Measurements from ENCODE around the gene MROH8. TPM values are rescaled to one million over a fixed set of nuclear protein-coding genes. Genes with fewer than 3 reads are reported as not detected.

Gene MROH8
- total and polyA plus RNA-seq, 2 of the 13 experiments (the other 11 are each of a cell fraction or from before 2014, with no cell fraction given) = 2.6 to 5.5 TPM

DNA sequence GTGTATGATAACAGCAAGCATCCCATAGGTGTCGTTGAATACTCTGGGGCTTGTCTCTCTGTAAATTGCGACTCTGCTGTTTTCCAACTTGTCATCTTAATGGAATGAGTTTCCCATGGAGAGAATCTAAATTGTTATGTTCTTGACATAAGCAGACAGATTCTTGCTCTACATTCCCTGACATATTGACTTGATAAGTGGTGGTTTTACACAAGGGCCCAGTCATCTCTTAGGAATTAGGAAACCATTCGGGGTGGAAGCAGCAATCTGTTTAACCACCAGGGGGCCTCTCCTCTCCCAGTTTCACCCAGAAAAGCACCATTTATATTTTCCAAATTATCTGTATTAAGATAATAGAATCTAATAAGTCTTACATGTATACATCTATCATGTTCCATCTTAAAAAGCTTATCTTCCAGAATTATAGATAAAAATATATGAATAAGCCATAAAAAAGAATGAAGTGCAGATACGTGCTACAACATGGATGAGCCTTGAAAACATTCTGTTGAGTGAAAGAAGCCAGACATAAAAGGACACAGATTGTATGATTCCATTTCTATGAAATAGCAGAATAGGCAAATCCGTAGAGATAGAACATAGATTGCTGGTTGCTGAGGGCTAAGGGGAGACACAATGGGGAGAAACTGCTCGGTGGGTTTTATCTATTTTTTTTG lies 23.1 kb upstream of the MROH8 start:
- peak; percentile 71 for ATAC-seq
- Histone ChIP-seq H3K4me2 (ENCODE audit: low read depth, low read length) (no peak overlapping the region), H3K9ac (ENCODE audit: insufficient read depth, low read depth, low read length) (no peak overlapping the region), H2AFZ (ENCODE audit: low read length) (no peak overlapping the region), H3K9me3 (ENCODE audit: low read length) (no peaks in the 10 kb centered on the region), H3K4me1 (ENCODE audit: insufficient read depth, low read length) (peaks cover 15% of the 10 kb centered on the region), H3K79me2 (ENCODE audit: insufficient read depth, low read length) (peaks cover 29% of the 10 kb centered on the region), H3K4me3 (replicated peaks in 1 of 3; ENCODE audit: insufficient read depth in 1 of 3, low read depth in 2 of 3, low read length in 3 of 3) (no peak overlapping the region), H4K20me1 (ENCODE audit: insufficient read depth, low read length) (peaks cover 31% of the 10 kb centered on the region), H3K36me3 (replicated peaks in 1 of 2; ENCODE audit: control insufficient read depth in 1 of 2, insufficient read depth in 2 of 2, low read length in 2 of 2) (peaks cover 61 to 99% of the 10 kb centered on the region in 2 experiments), H3K27me3 (ENCODE audit: control insufficient read depth in 1 of 2, insufficient read depth in 2 of 2, low read length in 2 of 2) (no peaks in the 10 kb centered on the region), H3K27ac (ENCODE audit: extremely low read length, insufficient read depth, low read length) (peak overlapping the region; percentile 28)
- WGBS (ENCODE audit: low lambda C conversion rate) = 84% methylated on average over 6 of the region's 6 CpGs
- DNase-seq (ENCODE audit: low spot score) = peak; percentile 81
- peak; percentile 47 for FAIRE-seq
- intact Hi-C loops (cut with micrococcal nuclease; ENCODE audit: unreplicated experiment) = loop anchor here (1.0 kb wide), 1 partner anchor 332 kb away; no protein-coding TSS in a partner anchor
- no TSS peak for BruUV-seq (replicated peaks)
- ChIA-PET CTCF (ENCODE audit: low intra/inter-chr PET ratio, low total read pairs) (interaction anchor here (1.6 to 3.8 kb wide), 2 partner anchors 10 to 332 kb away, joined by 5 to 40 read pairs; no protein-coding TSS in a partner anchor), POLR2A (no interaction called here)
- in situ Hi-C loops (cut with HindIII; ENCODE audit: extremely low pct_ligation_motif_present, low pct_unique_long_range_greater_than_20kb) = no loop called here
- TF ChIP-seq, protein P1, sequence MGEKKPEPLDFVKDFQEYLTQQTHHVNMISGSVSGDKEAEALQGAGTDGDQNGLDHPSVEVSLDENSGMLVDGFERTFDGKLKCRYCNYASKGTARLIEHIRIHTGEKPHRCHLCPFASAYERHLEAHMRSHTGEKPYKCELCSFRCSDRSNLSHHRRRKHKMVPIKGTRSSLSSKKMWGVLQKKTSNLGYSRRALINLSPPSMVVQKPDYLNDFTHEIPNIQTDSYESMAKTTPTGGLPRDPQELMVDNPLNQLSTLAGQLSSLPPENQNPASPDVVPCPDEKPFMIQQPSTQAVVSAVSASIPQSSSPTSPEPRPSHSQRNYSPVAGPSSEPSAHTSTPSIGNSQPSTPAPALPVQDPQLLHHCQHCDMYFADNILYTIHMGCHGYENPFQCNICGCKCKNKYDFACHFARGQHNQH (CRISPR knock-in tag; IDR thresholded peaks at IDR 0.05) = no peak
- TF ChIP-seq ZNF530 (CRISPR knock-in tag; IDR thresholded peaks at IDR 0.05; ENCODE audit: low read depth) (no peak), IRX3 (CRISPR knock-in tag; IDR thresholded peaks at IDR 0.05; ENCODE audit: borderline replicate concordance, low read depth) (no peak), KDM2A (CRISPR knock-in tag; IDR thresholded peaks at IDR 0.05; ENCODE audit: borderline replicate concordance, low read depth) (no peak), PHF21A (CRISPR knock-in tag; IDR thresholded peaks at IDR 0.05) (no peak), ZNF883 (CRISPR knock-in tag; IDR thresholded peaks at IDR 0.05; ENCODE audit: not compliant biosample characterization) (no peak), NFAT5 (CRISPR knock-in tag; IDR thresholded peaks at IDR 0.05) (no peak), GMEB2 (CRISPR knock-in tag; IDR thresholded peaks at IDR 0.05; ENCODE audit: low read depth) (no peak), RNF219 (CRISPR knock-in tag; IDR thresholded peaks at IDR 0.05) (no peak), HNRNPUL1 (IDR thresholded peaks at IDR 0.05; ENCODE audit: low read depth, low read length) (no peak)
- TF ChIP-seq, protein P2, sequence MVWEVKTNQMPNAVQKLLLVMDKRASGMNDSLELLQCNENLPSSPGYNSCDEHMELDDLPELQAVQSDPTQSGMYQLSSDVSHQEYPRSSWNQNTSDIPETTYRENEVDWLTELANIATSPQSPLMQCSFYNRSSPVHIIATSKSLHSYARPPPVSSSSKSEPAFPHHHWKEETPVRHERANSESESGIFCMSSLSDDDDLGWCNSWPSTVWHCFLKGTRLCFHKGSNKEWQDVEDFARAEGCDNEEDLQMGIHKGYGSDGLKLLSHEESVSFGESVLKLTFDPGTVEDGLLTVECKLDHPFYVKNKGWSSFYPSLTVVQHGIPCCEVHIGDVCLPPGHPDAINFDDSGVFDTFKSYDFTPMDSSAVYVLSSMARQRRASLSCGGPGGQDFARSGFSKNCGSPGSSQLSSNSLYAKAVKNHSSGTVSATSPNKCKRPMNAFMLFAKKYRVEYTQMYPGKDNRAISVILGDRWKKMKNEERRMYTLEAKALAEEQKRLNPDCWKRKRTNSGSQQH (CRISPR knock-in tag; IDR thresholded peaks at IDR 0.05; ENCODE audit: low read depth) = no peak

All from HepG2 (cell line).